ENCODE results near the gene HOXD1.

The HOXD1 gene

DNA sequence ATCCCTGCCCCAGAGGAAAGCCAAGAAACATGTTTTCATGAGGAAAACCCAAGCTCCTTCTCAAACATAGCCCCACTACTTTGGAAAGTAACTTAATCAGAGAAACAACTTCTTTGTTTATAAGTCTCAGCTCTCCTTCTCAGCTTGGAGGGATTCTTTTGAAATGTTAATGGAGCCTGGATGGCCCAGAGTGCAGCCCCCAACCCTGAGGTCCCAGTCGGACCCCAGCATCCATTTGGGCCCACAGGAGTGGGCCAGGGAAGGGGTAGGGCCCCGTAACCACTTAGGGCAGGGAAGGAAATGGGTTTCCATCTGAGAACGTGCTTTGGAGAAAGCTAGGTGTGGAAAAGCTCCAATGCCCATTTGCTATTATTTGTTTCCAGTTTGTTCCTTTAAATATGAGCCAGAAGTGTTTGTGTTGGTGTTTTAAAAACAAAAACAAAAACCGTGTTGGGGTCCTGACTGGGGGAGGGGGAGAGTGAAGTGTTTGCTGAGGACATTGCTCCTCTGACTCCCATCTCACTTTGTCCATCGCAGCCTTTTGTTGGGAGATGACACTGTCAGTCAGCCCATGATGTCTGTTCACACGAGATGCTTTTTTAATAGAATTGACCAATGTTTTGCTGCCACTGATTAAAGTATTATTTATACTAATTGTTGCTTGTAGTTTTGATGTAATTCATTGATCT, 33.0 kb upstream of the HOXD1 start:
- no peak overlapping the region for H3K9ac ChIP-seq (ENCODE audit: low read depth, low read length)
- peaks cover 19% of the 10 kb centered on the region; the same call in 1 of the 2 replicates for H3K4me1 ChIP-seq (ENCODE audit: control insufficient read depth, insufficient read depth, low read length)
- peaks cover 100% of the 10 kb centered on the region for H3K27me3 ChIP-seq (ENCODE audit: control insufficient read depth, insufficient read depth, low read length)
- H3K36me3 ChIP-seq (ENCODE audit: control insufficient read depth, insufficient read depth, low read length) = no peaks in the 10 kb centered on the region
- no peak overlapping the region for H3K27ac ChIP-seq (ENCODE audit: low read depth, low read length)
- no peak overlapping the region for H3K4me3 ChIP-seq (ENCODE audit: low read depth, low read length)
- no peaks in the 10 kb centered on the region for H3K9me3 ChIP-seq (ENCODE audit: control insufficient read depth, insufficient read depth, low read length)

DNA sequence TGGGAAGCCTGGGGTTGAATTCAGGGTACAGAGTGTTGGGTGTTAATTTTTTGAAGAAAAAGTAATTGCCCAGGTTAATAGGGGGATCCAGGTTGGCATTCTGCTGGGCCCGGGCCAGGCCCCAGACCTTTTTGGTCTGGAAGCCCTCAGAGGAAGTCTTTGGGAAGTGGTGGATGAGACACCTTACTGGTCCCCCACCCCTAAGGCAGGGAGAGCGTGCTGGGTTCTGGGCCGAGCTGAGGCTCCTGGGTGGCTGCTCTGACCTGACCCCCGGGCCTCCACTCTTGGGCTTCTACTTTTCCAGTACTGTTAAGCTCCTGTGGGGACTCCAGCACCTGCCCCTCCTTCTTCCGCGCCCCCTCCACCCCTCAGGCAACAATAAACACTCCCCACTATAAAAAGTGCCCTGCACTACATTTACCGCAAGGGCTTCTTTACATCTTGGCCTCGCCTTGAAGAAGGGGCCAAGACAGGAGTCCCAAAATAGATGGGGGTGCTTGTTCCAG, 32.1 kb upstream of the HOXD1 start:
- peaks cover 100% of the 10 kb centered on the region for H3K27me3 ChIP-seq (ENCODE audit: control insufficient read depth, insufficient read depth, low read length)
- H3K27ac ChIP-seq (ENCODE audit: low read depth, low read length) = no peak overlapping the region
- no peaks in the 10 kb centered on the region for H3K9me3 ChIP-seq (ENCODE audit: control insufficient read depth, insufficient read depth, low read length)
- no peak overlapping the region for H3K9ac ChIP-seq (ENCODE audit: low read depth, low read length)
- H3K4me3 ChIP-seq (ENCODE audit: low read depth, low read length) = no peak overlapping the region
- H3K4me1 ChIP-seq (ENCODE audit: control insufficient read depth, insufficient read depth, low read length) = peaks cover 19% of the 10 kb centered on the region; the same call in 1 of the 2 replicates
- no peaks in the 10 kb centered on the region for H3K36me3 ChIP-seq (ENCODE audit: control insufficient read depth, insufficient read depth, low read length)

DNA sequence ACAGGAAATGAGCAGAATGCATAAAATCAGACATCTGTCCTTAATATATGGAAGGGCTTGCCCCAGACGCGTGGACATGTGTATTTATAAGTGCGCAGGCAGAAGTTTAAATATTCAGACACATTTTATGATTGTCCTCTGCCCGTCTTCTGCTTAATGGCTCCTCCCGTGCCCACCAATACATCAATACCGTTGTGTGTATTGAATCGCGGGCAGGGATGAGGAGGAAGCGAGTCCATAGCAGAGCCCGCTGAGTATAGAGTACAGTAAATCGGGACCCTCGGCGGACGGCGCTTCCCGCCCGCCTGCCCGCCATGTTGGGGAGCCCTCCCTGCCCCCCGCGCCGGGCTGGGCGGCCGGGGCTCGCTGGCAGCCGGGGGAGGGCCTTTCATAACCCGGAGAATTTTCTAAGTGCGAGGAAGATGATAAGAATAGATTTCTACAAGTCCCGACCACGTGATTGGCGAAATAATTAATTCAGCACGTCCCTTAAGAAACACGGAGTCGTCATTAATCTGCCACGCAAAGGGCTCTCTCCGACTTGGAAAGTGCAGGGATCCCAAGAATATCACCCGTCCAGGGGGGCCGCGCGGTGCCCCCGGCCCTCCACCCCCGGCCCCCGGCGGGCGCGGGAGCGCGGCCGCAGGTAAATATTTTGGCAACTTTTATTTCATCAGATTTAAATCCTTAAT, 31.5 kb upstream of the HOXD1 start, which contains the start of gene HOXD3:
Gene HOXD3 (plus strand): TSS at position 501 of the 692 bp plus-strand sequence. CDS start 11,808 bp downstream, outside the sequence.
- peaks cover 14% of the 10 kb centered on the region; the same call in 1 of the 2 replicates for H3K4me1 ChIP-seq (ENCODE audit: control insufficient read depth, insufficient read depth, low read length)
- no peaks in the 10 kb centered on the region for H3K9me3 ChIP-seq (ENCODE audit: control insufficient read depth, insufficient read depth, low read length)
- H3K36me3 ChIP-seq (ENCODE audit: control insufficient read depth, insufficient read depth, low read length) = no peaks in the 10 kb centered on the region
- H3K27me3 ChIP-seq (ENCODE audit: control insufficient read depth, insufficient read depth, low read length) = peaks cover 100% of the 10 kb centered on the region
- no peak within 1 kb of the TSS for H3K9ac ChIP-seq (ENCODE audit: low read depth, low read length)
- no peak within 1 kb of the TSS for H3K27ac ChIP-seq (ENCODE audit: low read depth, low read length)
- H3K4me3 ChIP-seq (ENCODE audit: low read depth, low read length) = no peak within 1 kb of the TSS

DNA sequence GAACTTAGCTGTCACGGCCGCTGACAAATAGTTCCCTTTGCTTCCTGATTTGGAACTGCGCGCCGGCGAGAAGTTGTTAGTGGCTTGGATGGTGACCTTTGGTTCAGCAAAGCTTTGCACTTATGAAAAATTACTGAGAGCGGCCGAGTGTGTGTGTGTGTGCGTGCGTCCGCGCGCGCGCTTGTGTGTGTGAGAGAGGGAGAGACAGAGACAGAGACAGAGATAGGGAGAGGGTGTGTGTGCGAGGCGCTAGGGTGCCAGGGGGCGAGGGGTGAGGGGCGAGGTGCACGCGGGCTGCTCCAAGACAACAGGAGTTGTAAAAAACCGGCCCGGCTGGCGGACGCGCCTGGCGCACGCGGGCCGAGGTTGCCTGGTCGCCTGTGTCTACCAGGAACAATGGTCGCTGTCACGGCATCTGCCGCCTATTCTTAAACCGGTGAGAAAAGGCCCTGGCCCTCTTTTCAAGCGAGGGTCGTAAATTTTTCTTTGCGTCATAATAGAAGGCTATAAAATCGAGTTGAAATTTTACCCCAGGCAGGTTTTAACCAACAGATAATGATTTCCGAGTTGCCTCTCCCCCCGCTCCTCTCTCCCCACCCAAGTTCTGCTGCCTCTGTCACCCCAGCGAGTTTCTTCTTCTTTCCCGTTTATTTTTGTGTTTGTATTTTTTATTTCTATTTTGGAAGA, 30.8 kb upstream of the HOXD1 start:
- Histone ChIP-seq H3K36me3 (ENCODE audit: control insufficient read depth, insufficient read depth, low read length) (no peaks in the 10 kb centered on the region), H3K4me1 (ENCODE audit: control insufficient read depth, insufficient read depth, low read length) (peaks cover 14% of the 10 kb centered on the region; the same call in 1 of the 2 replicates), H3K9ac (ENCODE audit: low read depth, low read length) (no peak overlapping the region), H3K9me3 (ENCODE audit: control insufficient read depth, insufficient read depth, low read length) (no peaks in the 10 kb centered on the region), H3K4me3 (ENCODE audit: low read depth, low read length) (no peak overlapping the region), H3K27ac (ENCODE audit: low read depth, low read length) (no peak overlapping the region), H3K27me3 (ENCODE audit: control insufficient read depth, insufficient read depth, low read length) (peaks cover 100% of the 10 kb centered on the region)

DNA sequence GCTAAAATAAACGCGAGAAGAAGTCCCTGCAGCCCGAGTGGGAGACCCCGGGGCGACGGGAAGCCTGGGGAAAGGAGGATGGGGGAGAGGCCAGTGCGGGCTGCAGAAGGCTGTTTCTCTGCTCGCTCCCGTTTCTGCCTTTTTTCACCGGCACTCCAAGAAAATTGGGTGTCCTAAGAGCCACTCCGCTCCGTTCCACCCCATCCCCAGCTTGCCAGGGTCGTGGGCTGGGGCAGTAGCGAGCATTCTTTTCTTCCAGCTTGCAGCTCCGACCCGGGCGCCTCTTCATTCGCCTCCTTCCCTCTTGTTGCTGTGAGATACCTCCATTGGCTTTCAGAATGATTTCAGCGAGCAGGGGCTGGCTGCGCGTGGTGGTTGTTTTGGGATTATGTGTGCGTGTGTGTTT, 30.3 kb upstream of the HOXD1 start:
- H3K9ac ChIP-seq (ENCODE audit: low read depth, low read length) = no peak overlapping the region
- H3K4me3 ChIP-seq (ENCODE audit: low read depth, low read length) = no peak overlapping the region
- H3K4me1 ChIP-seq (ENCODE audit: control insufficient read depth, insufficient read depth, low read length) = peaks cover 14% of the 10 kb centered on the region; the same call in 1 of the 2 replicates
- H3K36me3 ChIP-seq (ENCODE audit: control insufficient read depth, insufficient read depth, low read length) = no peaks in the 10 kb centered on the region
- H3K9me3 ChIP-seq (ENCODE audit: control insufficient read depth, insufficient read depth, low read length) = no peaks in the 10 kb centered on the region
- peaks cover 100% of the 10 kb centered on the region for H3K27me3 ChIP-seq (ENCODE audit: control insufficient read depth, insufficient read depth, low read length)
- H3K27ac ChIP-seq (ENCODE audit: low read depth, low read length) = no peak overlapping the region

DNA sequence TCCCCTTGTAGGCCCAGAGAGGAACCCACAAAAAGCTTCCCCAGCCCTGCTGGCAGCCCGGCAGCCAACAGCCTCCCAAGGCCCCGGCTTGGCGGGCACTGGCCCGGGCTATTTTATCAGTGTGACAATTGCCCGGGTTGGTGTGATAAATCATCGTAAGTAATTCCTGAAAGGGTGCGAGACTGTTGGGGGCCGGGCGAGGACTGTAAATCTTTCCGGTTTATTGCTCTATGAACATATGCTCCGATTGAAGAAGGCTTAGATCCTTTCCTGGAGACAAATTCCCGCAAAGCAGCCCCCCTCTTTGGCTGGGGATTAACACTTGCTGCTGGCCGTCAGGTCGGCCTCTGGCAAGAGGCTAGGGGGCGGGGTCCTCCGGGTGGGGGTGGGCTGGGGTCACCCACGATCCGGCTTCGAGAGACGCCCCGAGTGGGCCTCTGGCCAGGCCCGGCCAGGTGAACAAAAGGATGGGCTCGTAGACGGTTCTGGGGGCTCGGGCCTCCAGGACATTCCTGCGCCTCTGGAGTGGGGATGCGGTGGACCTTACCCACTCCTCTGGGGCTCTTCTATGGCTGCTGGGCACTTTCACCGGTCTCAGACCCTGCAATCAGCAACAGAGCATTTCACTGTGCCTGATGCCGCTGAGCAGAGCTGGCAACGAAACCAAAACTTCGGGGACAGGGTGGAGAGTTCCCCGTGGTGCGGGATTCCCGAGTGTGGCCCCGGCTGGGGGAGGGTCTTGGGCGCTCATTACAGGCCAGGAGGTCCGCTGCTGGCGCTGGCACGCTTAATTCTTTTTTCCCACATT, 29.4 kb upstream of the HOXD1 start:
- no peak overlapping the region for H3K9ac ChIP-seq (ENCODE audit: low read depth, low read length)

DNA sequence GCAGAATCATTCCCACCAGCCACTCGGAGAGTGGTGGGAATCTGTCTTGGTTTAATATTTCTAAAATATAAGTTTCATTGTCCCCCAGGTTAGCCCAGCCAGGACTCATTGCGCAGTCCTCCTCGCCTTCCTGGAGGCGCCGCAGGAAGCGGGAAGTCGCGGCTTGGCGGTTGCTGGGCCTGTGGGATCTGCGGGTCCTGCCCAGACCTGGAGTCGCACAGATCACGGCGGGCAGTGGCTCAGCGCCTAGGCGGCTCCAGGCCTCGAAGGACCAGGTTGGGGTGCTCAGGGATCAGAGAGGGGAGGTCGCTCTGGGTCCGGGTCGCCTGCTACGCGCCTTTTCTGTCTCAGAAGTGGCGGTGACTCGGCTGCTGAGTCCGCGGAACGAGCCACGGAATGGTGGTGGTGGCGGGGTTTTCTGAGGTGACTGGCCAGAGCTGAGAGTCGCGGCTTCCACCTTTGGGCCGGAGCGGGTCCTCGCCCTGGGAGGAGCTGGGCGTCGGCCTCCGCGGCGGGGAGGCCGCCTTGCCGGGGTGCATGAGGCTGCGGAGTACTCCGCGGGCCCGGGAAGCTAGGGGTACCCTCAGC, 28.7 kb upstream of the HOXD1 start:
- no peak overlapping the region for H3K4me3 ChIP-seq (ENCODE audit: low read depth, low read length)
- no peak overlapping the region for H3K9ac ChIP-seq (ENCODE audit: low read depth, low read length)
- peaks cover 18% of the 10 kb centered on the region for H3K4me1 ChIP-seq (ENCODE audit: control insufficient read depth, insufficient read depth, low read length)
- H3K36me3 ChIP-seq (ENCODE audit: control insufficient read depth, insufficient read depth, low read length) = no peaks in the 10 kb centered on the region
- H3K27ac ChIP-seq (ENCODE audit: low read depth, low read length) = no peak overlapping the region
- H3K27me3 ChIP-seq (ENCODE audit: control insufficient read depth, insufficient read depth, low read length) = peaks cover 100% of the 10 kb centered on the region
- H3K9me3 ChIP-seq (ENCODE audit: control insufficient read depth, insufficient read depth, low read length) = no peaks in the 10 kb centered on the region

More for the DNA sequence above, 29.4 kb upstream of the HOXD1 start:
- Histone ChIP-seq H3K27me3 (ENCODE audit: control insufficient read depth, insufficient read depth, low read length) (peaks cover 100% of the 10 kb centered on the region), H3K27ac (ENCODE audit: low read depth, low read length) (no peak overlapping the region), H3K9me3 (ENCODE audit: control insufficient read depth, insufficient read depth, low read length) (no peaks in the 10 kb centered on the region), H3K4me3 (ENCODE audit: low read depth, low read length) (no peak overlapping the region), H3K4me1 (ENCODE audit: control insufficient read depth, insufficient read depth, low read length) (peaks cover 14% of the 10 kb centered on the region; the same call in 1 of the 2 replicates), H3K36me3 (ENCODE audit: control insufficient read depth, insufficient read depth, low read length) (no peaks in the 10 kb centered on the region)

DNA sequence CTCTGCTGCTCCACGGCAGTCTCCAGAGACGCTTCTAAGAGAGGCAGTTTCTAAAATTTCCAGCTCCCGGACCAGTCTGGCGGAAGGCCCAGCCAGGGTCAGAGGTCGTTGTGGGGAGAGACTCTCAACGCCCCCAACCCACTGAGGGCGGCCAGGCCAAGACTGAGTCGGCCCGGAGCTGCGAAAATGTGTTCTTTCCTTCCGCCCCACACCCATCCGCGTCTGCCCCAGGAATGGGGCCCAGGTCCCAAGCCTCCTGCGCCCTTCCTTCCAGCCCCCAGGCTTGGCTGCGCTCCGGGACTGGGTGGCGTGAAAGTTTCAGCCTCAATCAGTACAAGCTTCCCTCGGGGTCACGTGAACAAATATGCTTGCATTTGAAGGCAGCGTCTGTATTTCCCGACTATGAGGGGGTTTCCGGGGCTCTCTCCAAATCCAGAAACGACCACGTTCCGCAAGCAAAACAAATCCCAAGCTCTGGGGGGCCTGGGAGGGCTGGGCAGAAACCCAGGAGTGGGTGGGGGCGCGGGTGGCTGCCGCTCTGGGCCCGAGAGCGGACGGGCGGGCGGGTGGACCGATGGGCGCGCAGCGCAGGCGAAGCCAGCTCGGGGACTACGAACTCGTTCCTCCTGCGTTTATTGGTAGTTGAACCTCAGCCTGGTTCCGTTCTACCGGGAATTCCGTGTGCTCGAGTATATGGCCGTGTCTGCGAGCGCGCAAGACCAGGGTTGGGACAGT, 28.1 kb upstream of the HOXD1 start:
- no peak overlapping the region for H3K9ac ChIP-seq (ENCODE audit: low read depth, low read length)
- no peaks in the 10 kb centered on the region for H3K36me3 ChIP-seq (ENCODE audit: control insufficient read depth, insufficient read depth, low read length)
- H3K27ac ChIP-seq (ENCODE audit: low read depth, low read length) = no peak overlapping the region
- H3K9me3 ChIP-seq (ENCODE audit: control insufficient read depth, insufficient read depth, low read length) = no peaks in the 10 kb centered on the region
- peaks cover 17% of the 10 kb centered on the region for H3K4me1 ChIP-seq (ENCODE audit: control insufficient read depth, insufficient read depth, low read length)
- no peak overlapping the region for H3K4me3 ChIP-seq (ENCODE audit: low read depth, low read length)
- H3K27me3 ChIP-seq (ENCODE audit: control insufficient read depth, insufficient read depth, low read length) = peaks cover 100% of the 10 kb centered on the region

DNA sequence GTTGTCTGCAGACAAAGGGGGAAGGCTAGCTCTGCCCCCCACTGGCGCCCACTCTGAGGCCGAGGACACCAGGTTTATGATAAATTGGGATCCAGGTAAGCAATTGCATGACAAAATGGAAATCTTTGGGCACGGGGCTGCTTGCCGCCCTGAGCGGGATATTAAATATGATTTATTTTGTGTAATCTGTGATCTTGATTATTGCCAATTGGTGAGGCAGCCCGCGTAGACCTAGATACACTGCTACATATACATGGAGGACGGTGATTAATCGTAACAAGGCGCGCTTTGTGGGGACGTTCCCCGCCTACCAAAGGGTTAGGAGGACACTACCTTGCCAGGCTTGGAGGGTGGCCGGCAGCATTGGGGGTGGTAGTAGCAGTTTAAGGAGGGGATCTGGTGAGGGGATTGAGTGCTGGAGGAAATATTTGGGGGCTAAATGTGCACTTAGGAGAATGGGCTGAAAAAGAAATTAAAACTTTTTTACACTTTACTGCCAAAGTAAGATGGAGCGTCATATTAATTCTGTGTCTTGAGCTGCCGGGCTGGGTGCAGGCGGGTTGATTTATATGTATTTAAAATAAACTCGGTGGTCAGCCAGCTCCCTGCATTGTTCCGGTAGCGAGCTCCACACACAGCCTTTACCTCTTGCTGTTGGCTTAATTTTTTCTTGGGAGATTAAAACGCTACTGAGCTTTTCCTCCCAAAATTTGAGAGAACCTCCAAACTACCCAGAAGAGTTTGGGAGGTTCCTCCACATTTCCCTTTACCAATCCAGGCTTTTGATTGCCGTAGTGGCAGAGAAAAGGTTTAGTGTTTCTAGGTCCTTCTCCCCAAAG, 27.3 kb upstream of the HOXD1 start:
- Histone ChIP-seq H3K36me3 (ENCODE audit: control insufficient read depth, insufficient read depth, low read length) (no peaks in the 10 kb centered on the region), H3K9ac (ENCODE audit: low read depth, low read length) (no peak overlapping the region), H3K9me3 (ENCODE audit: control insufficient read depth, insufficient read depth, low read length) (no peaks in the 10 kb centered on the region), H3K27ac (ENCODE audit: low read depth, low read length) (no peak overlapping the region), H3K4me3 (ENCODE audit: low read depth, low read length) (no peak overlapping the region), H3K27me3 (ENCODE audit: control insufficient read depth, insufficient read depth, low read length) (peaks cover 100% of the 10 kb centered on the region), H3K4me1 (ENCODE audit: control insufficient read depth, insufficient read depth, low read length) (peaks cover 14% of the 10 kb centered on the region)

Measured in HUES48 (cell line).